A549 treated with ZK216348 at 1 μM for 4 hours (cell line): ENCODE data around the gene BMP3. TPM values are rescaled to one million over a fixed set of nuclear protein-coding genes. Genes with fewer than 3 reads are reported as not detected.

Source experiments
- total RNA-seq: library from RNA; stranded (reverse); fragments of 200-300 nt; extraction: Qiagen RNA extraction; gene quantifications from 5 replicates; pipeline ENCODE4 v1.2.3, GENCODE V29; 2022; ENCODE audit warnings: low read depth

The BMP3 gene, protein sequence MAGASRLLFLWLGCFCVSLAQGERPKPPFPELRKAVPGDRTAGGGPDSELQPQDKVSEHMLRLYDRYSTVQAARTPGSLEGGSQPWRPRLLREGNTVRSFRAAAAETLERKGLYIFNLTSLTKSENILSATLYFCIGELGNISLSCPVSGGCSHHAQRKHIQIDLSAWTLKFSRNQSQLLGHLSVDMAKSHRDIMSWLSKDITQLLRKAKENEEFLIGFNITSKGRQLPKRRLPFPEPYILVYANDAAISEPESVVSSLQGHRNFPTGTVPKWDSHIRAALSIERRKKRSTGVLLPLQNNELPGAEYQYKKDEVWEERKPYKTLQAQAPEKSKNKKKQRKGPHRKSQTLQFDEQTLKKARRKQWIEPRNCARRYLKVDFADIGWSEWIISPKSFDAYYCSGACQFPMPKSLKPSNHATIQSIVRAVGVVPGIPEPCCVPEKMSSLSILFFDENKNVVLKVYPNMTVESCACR
- not detected in 5 replicates for total RNA-seq

DNA sequence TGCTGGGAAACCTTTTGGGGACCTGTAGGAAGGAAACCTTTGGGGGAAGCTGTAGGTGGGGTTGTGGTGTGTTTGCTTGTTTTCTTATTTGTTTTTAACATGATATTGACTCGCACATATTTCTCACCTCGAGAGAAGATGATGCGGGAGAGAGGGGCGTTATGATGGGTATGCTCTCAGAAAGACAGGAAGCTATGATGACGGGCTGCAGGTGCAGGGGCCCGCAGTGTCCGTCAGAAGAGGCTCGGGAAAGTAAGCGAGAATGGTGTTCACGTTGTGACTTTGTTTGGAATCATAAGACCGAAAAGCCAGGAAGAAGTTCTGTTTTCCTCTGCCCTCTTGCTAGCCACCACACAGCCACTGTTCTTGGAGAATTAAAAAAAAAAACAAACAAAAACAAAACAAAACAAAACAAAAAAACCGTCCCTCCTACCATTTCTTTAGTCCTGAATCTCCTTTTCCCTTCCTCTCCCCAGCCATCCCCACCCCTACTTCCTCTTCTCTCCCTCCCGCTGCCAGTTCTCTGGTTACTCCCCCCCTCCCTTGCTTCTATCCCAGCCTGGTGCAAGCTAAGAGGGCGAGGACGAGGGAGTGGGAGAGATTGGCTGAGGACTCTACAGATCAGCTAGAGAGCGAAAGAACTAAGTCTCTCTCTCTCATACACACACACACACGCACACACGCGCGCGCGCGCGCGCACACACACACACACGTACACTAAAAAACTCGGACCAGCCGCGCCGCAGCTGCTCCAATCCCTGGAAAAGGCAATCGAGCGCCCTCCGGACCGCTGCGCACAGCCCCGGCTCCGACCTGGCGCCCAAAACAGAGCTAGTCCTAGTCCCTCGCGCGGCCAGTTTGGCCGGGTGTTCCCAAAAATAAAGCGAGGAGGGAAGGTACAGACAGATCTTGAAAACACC lies at the start of gene BMP3:
Gene BMP3, plus strand, starts transcription at position 648 of the 920 bp plus-strand sequence. CDS start 577 bp downstream, outside the sequence.

Other genes starting within 250 kb of the BMP3 start
- 0.66 to 1.4 TPM (median 0.92 TPM) in 5 replicates for gene PRKG2, start 184.5 kb downstream of the BMP3 start, total RNA-seq